HepG2 (cell line): ENCODE data around the gene AXIN1. TPM values are rescaled to one million over a fixed set of nuclear protein-coding genes. Genes with fewer than 3 reads are reported as not detected.

ENCODE experiments used
- ATAC-seq: fragments of 200-7000 bp; cut with Tn5 transposase; 3 replicates; pipeline ENCODE4 v1.9.1; 2020; ENCODE audit warnings: mild to moderate bottlenecking, moderate library complexity
- BruUV-seq: library from RNA; stranded (reverse); fragments of 400-500 nt; replicated peaks from 2 replicates; lab custom pipeline; 2021; lab: Mats Ljungman, UMichigan
- CTCF ChIA-PET: fragments of 300-600 bp; formaldehyde crosslinking; extraction: SDS; loops from one replicate; lab custom pipeline; 2021; ENCODE audit warnings: low total read pairs, inconsistent platforms, low intra/inter-chr PET ratio; lab: Yijun Ruan, JAX
- POLR2A ChIA-PET: fragments of 350-600 bp; sonication (Branson Sonifier 250); formaldehyde crosslinking; loops from one replicate; lab custom pipeline; 2020; ENCODE audit warnings: antibody characterized with exemption, inconsistent platforms; lab: Yijun Ruan, JAX
- DNase-seq: peaks from one replicate; pipeline ENCODE4 v3.0.0-alpha.2; 2015; ENCODE audit warnings: low spot score
- FAIRE-seq: peaks from 3 replicates; lab custom pipeline; 2011; peaks lifted over from hg19 to GRCh38; lab: Jason Lieb, UNC
- H2AFZ ChIP-seq: one replicate; pipeline ENCODE4 v1.6.1; 2011; ENCODE audit warnings: low read length, inconsistent platforms
- H3K27ac ChIP-seq: fragments of 300-600 bp; 3 replicates; pipeline ENCODE4 v1.8.0; 2011; ENCODE audit warnings: mixed run types, mild to moderate bottlenecking, mixed read lengths, low read length, inconsistent platforms; ENCODE audit not compliant: insufficient read depth; ENCODE audit errors: extremely low read length
- H3K27me3 ChIP-seq, 2 experiments: fragments of 200-600 bp in 1 of 2; 2 replicates in 1 of 2; 3 replicates in 1 of 2; pipeline versions ENCODE4 v1.6.0 to v1.8.0; 2011; ENCODE audit warnings: low read length in 2 of 2, mild to moderate bottlenecking in 2 of 2, moderate library complexity in 2 of 2, inconsistent platforms in 1 of 2; ENCODE audit not compliant: insufficient read depth in 2 of 2, control insufficient read depth in 1 of 2
- H3K36me3 ChIP-seq, 2 experiments: fragments of 200-600 bp in 1 of 2; replicated peaks in 1 of 2; 2 replicates in 1 of 2; 3 replicates in 1 of 2; pipeline versions ENCODE4 v1.5.1 to v1.8.0; 2011; ENCODE audit warnings: low read length in 2 of 2, inconsistent platforms in 1 of 2; ENCODE audit not compliant: insufficient read depth in 2 of 2, control insufficient read depth in 1 of 2
- H3K4me1 ChIP-seq: 2 replicates; pipeline ENCODE4 v1.5.1; 2012; ENCODE audit warnings: low read length, inconsistent platforms; ENCODE audit not compliant: insufficient read depth
- H3K4me2 ChIP-seq: 2 replicates; pipeline ENCODE4 v1.6.0; 2011; ENCODE audit warnings: low read depth, low read length, inconsistent platforms
- H3K4me3 ChIP-seq, 3 experiments: fragments of 200-600 bp in 1 of 3; sonication (generic), shearing (Covaris generic) in 1 of 3; replicated peaks in 1 of 3; 2 replicates each; pipeline ENCODE4 v1.5.1; 2011 to 2016; ENCODE audit warnings: low read length in 3 of 3, inconsistent platforms in 2 of 3, low read depth in 2 of 3, mild to moderate bottlenecking in 2 of 3, control low read depth in 1 of 3, mixed read lengths in 1 of 3; ENCODE audit not compliant: insufficient read depth in 1 of 3
- H3K79me2 ChIP-seq: one replicate; pipeline ENCODE4 v1.6.1; 2011; ENCODE audit warnings: low read length, inconsistent platforms; ENCODE audit not compliant: insufficient read depth
- H3K9ac ChIP-seq: 2 replicates; pipeline ENCODE4 v1.6.0; 2011; ENCODE audit warnings: mild to moderate bottlenecking, low read depth, low read length, inconsistent platforms; ENCODE audit not compliant: insufficient read depth
- H3K9me3 ChIP-seq: 2 replicates; pipeline ENCODE4 v1.5.1; 2012; ENCODE audit warnings: mild to moderate bottlenecking, low read length
- H4K20me1 ChIP-seq: 2 replicates; pipeline ENCODE4 v1.6.0; 2011; ENCODE audit warnings: inconsistent platforms, mild to moderate bottlenecking, low read length, moderate library complexity; ENCODE audit not compliant: insufficient read depth
- ZFP36L1 ChIP-seq: sonication (generic); formaldehyde crosslinking; IDR thresholded peaks from 2 replicates; pipeline ENCODE4 v1.8.0; 2022; ENCODE audit warnings: mild to moderate bottlenecking, missing genetic modification reagents, moderate library complexity
- ZNF136 ChIP-seq: sonication (generic); formaldehyde crosslinking; IDR thresholded peaks from 2 replicates; pipeline ENCODE4 v1.8.1; 2022; ENCODE audit warnings: low read depth, mild to moderate bottlenecking, moderate library complexity, missing genetic modification reagents
- ZNF331 ChIP-seq: sonication (generic); formaldehyde crosslinking; IDR thresholded peaks from 2 replicates; pipeline ENCODE4 v1.4.0; 2020; ENCODE audit warnings: missing genetic modification reagents
- WGBS: methylation state at CpG from one replicate; pipeline ENCODE4 v1.1.6; 2017; ENCODE audit warnings: low lambda C conversion rate; 5-methylcytosine and 5-hydroxymethylcytosine counted together
- in situ Hi-C: cut with HindIII; loops from 2 replicates; pipeline ENCODE4 v1.10.0; 2017; ENCODE audit warnings: low pct_unique_long_range_greater_than_20kb; ENCODE audit not compliant: extremely low pct_ligation_motif_present
- intact Hi-C: fragments of 100-400 bp; cut with micrococcal nuclease; formaldehyde crosslinking; loops from one replicate; pipeline ENCODE4 v1.10.0; 2022; ENCODE audit not compliant: unreplicated experiment
- polyA plus RNA-seq, 8 experiments: library from polyadenylated mRNA; depleted of rRNA in 3 of 8; stranded (reverse) in 7 of 8; unstranded in 1 of 8; fragments of >200 nt; fragmentation: Illumina TruSeq in 4 of 8; extraction: Trizol in 4 of 8; gene quantifications; 2 replicates each; pipeline versions ENCODE4 v1.2.1 to v1.2.3, GENCODE V29; 2011 to 2016; ENCODE audit warnings: low read depth in 4 of 8, missing spikeins in 1 of 8, mixed read lengths in 1 of 8; ENCODE audit not compliant: insufficient read depth in 1 of 8
- total RNA-seq, 5 experiments: library from RNA; depleted of rRNA; stranded (reverse); fragments of >200 nt; fragmentation: Illumina TruSeq; extraction: Trizol; gene quantifications; 2 replicates each; pipeline ENCODE4 v1.2.3, GENCODE V29; 2016; ENCODE audit warnings: low read depth in 1 of 5
- TF ChIP-seq, protein P1 (sequence below), 2 experiments: sonication (generic) in 1 of 2; formaldehyde crosslinking in 1 of 2; IDR thresholded peaks; 2 replicates each; pipeline versions ENCODE4 v1.4.0 to v1.6.1; 2016 to 2020; ENCODE audit warnings: borderline replicate concordance in 1 of 2, low read depth in 1 of 2, mild to moderate bottlenecking in 1 of 2, missing genetic modification reagents in 1 of 2
- TF ChIP-seq, protein P2 (sequence below): IDR thresholded peaks from 2 replicates; pipeline ENCODE4 v1.6.1; 2016; ENCODE audit warnings: missing compliant biosample characterization, missing genetic modification reagents, borderline replicate concordance
- TF ChIP-seq, protein P3 (sequence below): sonication (generic); formaldehyde crosslinking; conservative IDR thresholded peaks from 2 replicates; pipeline ENCODE4 v1.4.0; 2020; ENCODE audit warnings: missing genetic modification reagents
- TF ChIP-seq, protein P4 (sequence below): IDR thresholded peaks from 2 replicates; pipeline ENCODE4 v1.4.0; 2020; ENCODE audit warnings: mild to moderate bottlenecking, missing genetic modification reagents
- TF ChIP-seq, protein P5 (sequence below): sonication (generic); formaldehyde crosslinking; IDR thresholded peaks from 2 replicates; pipeline ENCODE4 v1.5.1; 2020; ENCODE audit warnings: mild to moderate bottlenecking, missing genetic modification reagents

AXIN1 gene
- total and polyA plus RNA-seq, 2 of the 13 experiments (the other 11 are each of a cell fraction or from before 2014, with no cell fraction given), result 24.0 to 26.0 TPM

DNA sequence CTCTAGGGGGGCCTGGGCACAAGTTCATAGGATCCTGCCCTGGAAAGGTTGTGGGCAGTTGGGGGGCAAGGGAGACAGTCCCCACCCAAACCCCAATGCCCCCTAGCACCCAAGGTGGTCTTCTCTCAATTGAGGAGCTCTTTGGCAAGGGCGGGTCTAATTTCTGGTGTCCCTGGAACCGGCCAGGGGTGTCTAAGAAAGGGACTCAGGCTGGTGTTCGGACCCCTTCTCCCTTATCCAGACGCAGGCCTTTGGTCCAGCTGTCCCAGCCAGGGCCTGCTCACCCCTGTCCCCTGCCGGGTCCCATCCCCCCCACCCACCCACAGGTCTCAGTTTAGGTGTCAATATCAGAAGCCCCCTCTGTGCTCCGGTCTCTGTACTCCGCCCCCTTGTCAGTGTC is 73.0 kb downstream of the AXIN1 start:
- ATAC-seq, result no peak
- CTCF ChIA-PET, result no interaction called here
- Histone ChIP-seq H3K4me3 (peak overlapping the region in 1 of 3 experiments; percentile 46; a peak in 1 of 6 replicates), H4K20me1 (no peaks in the 10 kb centered on the region), H3K36me3 (no peaks in the 10 kb centered on the region), H3K27ac (no peak overlapping the region), H3K27me3 (peaks cover 9 to 59% of the 10 kb centered on the region in 2 experiments), H3K4me2 (no peak overlapping the region), H3K9ac (no peak overlapping the region), H2AFZ (no peak overlapping the region), H3K4me1 (peaks cover 20% of the 10 kb centered on the region), H3K9me3 (no peaks in the 10 kb centered on the region), H3K79me2 (no peaks in the 10 kb centered on the region)
- POLR2A ChIA-PET, result interaction anchor here (2.3 kb wide), 1 partner anchor 44 kb away, joined by 7 read pairs; the partner anchor contains the start of gene FAM234A
- no peak for DNase-seq
- FAIRE-seq, result no peak
- WGBS, result 56% methylated on average over 7 of the region's 7 CpGs
- in situ Hi-C loops, result no loop called here
- intact Hi-C loops, result no loop called here
- no TSS peak for BruUV-seq
- TF ChIP-seq, protein P1, sequence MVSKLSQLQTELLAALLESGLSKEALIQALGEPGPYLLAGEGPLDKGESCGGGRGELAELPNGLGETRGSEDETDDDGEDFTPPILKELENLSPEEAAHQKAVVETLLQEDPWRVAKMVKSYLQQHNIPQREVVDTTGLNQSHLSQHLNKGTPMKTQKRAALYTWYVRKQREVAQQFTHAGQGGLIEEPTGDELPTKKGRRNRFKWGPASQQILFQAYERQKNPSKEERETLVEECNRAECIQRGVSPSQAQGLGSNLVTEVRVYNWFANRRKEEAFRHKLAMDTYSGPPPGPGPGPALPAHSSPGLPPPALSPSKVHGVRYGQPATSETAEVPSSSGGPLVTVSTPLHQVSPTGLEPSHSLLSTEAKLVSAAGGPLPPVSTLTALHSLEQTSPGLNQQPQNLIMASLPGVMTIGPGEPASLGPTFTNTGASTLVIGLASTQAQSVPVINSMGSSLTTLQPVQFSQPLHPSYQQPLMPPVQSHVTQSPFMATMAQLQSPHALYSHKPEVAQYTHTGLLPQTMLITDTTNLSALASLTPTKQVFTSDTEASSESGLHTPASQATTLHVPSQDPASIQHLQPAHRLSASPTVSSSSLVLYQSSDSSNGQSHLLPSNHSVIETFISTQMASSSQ (IDR thresholded peaks at IDR 0.05; ENCODE audit: low read depth), result no peak
- TF ChIP-seq, protein P1 (CRISPR knock-in tag; IDR thresholded peaks at IDR 0.05; ENCODE audit: borderline replicate concordance), result no peak
- no peak for TF ChIP-seq ZNF136
- TF ChIP-seq ZNF331 (CRISPR knock-in tag), result no peak
- TF ChIP-seq, protein P2, sequence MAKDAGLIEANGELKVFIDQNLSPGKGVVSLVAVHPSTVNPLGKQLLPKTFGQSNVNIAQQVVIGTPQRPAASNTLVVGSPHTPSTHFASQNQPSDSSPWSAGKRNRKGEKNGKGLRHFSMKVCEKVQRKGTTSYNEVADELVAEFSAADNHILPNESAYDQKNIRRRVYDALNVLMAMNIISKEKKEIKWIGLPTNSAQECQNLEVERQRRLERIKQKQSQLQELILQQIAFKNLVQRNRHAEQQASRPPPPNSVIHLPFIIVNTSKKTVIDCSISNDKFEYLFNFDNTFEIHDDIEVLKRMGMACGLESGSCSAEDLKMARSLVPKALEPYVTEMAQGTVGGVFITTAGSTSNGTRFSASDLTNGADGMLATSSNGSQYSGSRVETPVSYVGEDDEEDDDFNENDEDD (CRISPR knock-in tag), result no peak
- TF ChIP-seq, protein P3, sequence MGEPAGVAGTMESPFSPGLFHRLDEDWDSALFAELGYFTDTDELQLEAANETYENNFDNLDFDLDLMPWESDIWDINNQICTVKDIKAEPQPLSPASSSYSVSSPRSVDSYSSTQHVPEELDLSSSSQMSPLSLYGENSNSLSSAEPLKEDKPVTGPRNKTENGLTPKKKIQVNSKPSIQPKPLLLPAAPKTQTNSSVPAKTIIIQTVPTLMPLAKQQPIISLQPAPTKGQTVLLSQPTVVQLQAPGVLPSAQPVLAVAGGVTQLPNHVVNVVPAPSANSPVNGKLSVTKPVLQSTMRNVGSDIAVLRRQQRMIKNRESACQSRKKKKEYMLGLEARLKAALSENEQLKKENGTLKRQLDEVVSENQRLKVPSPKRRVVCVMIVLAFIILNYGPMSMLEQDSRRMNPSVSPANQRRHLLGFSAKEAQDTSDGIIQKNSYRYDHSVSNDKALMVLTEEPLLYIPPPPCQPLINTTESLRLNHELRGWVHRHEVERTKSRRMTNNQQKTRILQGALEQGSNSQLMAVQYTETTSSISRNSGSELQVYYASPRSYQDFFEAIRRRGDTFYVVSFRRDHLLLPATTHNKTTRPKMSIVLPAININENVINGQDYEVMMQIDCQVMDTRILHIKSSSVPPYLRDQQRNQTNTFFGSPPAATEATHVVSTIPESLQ (CRISPR knock-in tag), result no peak
- TF ChIP-seq ZFP36L1, result no peak
- TF ChIP-seq, protein P4, sequence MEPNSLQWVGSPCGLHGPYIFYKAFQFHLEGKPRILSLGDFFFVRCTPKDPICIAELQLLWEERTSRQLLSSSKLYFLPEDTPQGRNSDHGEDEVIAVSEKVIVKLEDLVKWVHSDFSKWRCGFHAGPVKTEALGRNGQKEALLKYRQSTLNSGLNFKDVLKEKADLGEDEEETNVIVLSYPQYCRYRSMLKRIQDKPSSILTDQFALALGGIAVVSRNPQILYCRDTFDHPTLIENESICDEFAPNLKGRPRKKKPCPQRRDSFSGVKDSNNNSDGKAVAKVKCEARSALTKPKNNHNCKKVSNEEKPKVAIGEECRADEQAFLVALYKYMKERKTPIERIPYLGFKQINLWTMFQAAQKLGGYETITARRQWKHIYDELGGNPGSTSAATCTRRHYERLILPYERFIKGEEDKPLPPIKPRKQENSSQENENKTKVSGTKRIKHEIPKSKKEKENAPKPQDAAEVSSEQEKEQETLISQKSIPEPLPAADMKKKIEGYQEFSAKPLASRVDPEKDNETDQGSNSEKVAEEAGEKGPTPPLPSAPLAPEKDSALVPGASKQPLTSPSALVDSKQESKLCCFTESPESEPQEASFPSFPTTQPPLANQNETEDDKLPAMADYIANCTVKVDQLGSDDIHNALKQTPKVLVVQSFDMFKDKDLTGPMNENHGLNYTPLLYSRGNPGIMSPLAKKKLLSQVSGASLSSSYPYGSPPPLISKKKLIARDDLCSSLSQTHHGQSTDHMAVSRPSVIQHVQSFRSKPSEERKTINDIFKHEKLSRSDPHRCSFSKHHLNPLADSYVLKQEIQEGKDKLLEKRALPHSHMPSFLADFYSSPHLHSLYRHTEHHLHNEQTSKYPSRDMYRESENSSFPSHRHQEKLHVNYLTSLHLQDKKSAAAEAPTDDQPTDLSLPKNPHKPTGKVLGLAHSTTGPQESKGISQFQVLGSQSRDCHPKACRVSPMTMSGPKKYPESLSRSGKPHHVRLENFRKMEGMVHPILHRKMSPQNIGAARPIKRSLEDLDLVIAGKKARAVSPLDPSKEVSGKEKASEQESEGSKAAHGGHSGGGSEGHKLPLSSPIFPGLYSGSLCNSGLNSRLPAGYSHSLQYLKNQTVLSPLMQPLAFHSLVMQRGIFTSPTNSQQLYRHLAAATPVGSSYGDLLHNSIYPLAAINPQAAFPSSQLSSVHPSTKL (CRISPR knock-in tag), result no peak
- TF ChIP-seq, protein P5, sequence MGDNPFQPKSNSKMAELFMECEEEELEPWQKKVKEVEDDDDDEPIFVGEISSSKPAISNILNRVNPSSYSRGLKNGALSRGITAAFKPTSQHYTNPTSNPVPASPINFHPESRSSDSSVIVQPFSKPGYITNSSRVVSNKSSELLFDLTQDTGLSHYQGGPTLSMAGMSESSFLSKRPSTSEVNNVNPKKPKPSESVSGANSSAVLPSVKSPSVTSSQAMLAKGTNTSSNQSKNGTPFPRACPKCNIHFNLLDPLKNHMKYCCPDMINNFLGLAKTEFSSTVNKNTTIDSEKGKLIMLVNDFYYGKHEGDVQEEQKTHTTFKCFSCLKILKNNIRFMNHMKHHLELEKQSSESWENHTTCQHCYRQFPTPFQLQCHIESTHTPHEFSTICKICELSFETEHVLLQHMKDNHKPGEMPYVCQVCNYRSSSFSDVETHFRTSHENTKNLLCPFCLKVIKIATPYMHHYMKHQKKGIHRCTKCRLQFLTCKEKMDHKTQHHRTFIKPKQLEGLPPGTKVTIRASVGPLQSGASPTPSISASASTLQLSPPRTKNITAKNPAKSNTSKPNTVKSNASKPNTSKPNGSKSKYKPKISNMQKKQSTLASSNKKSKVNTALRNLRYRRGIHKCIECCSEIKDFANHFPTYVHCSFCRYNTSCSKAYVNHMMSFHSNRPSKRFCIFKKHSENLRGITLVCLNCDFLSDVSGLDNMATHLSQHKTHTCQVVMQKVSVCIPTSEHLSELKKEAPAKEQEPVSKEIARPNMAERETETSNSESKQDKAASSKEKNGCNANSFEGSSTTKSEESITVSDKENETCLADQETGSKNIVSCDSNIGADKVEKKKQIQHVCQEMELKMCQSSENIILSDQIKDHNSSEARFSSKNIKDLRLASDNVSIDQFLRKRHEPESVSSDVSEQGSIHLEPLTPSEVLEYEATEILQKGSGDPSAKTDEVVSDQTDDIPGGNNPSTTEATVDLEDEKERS (CRISPR knock-in tag), result no peak
